AG10803 (cell line): ENCODE measurements around the gene GALNT9.

Experiments
- DNase-seq: peaks from one replicate; pipeline ENCODE4 v3.0.0; 2010; ENCODE audit warnings: low read depth
- H3K4me3 ChIP-seq: 2 replicates; pipeline ENCODE4 v1.5.1; 2011; ENCODE audit warnings: mild to moderate bottlenecking, low read length, control low read depth
- CTCF ChIP-seq: conservative IDR thresholded peaks from 2 replicates; pipeline ENCODE4 v1.5.1; 2011; ENCODE audit warnings: mild to moderate bottlenecking, low read length, control low read depth, inconsistent platforms

The GALNT9 gene

DNA sequence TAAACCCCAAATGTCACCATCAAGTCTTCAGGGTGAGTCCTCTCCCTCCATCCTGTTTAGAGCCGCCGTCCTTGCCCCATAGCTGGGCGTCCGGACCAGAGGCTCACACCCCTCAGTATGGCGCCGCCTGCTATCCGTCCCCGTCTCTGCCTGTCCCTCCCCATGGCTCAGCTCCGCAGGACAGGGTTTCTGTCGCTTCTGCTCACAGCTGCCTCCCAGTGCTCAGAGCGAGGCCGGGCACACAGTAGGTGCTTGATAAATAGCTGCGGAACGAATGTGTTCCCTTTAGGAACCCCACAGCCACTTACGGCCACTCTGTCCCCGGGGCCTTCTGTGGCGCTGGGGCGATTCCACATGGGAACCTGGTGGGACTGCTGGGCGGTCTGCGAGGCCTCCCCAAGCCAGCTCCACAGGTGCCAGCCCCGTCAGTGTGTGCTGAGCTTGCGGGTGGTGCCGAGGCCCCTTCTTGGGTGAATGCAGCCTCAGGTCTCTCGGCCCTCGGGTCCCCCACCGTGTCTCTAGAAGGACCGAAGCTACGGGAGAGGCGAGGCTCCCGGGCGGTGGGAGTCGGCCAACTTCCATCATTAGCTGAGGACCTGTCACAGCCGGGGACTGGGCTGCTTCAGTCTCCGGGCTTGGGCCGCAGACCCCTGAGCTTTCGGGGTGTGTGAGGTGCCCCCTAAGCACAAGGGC is 122.2 kb downstream of the GALNT9 start:
- no peak overlapping the region for H3K4me3 ChIP-seq
- DNase-seq: no peak
- TF ChIP-seq CTCF: no peak

DNA sequence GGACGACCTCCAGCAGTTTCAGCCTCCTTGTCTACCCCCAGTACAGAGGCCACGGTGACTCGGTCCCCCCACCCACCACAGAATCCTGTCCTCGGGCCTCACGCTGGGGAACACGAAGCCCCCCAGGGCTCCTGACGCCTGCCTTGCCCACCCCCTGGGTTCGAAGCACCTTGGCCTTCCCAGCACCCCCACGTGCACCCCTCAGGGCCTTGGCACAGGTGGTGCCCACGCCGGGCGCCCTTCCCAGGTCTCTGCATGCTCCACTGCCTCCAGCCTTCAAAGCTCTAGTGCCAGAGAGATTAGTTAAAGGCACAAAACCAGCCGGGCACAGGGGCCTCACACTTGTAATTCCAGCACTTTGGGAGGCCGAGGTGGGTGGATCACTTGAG is 123.3 kb downstream of the GALNT9 start:
- DNase-seq: no peak
- no peak for TF ChIP-seq CTCF
- no peak overlapping the region for H3K4me3 ChIP-seq

- DNase-seq: no peak
- TF ChIP-seq CTCF: no peak
Observed at GRCh38 chr12:132205271-132206045, 123.9 kb downstream of the GALNT9 start.

DNA sequence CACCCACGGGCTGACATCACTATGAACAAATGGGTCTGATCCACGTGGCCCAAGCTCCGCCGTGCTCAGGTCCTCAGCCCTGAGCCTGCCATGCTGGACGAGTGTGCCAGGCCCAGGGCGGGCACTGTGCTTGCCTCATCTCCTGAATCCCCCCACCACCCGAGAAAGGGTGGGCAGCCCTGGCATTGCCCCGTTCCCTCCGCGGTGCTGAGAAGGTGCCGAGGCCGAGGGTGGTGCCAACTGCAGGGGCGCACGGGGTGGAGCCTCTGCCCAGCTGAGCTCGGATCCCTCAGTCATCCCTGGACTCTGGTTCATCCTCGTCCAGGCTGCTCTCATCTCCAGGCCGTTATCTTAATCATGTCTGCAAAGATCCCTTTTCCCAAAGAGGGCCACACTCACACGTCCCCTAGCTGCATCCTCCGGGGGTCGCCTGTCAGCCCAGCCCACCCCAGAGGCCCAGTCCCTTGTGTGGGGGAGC is 124.6 kb downstream of the GALNT9 start:
- DNase-seq: no peak
- no peak overlapping the region for H3K4me3 ChIP-seq

More at GRCh38 chr12:132205271-132206045, 123.9 kb downstream of the GALNT9 start:
- H3K4me3 ChIP-seq: no peak overlapping the region

GRCh38 chr12:132204063-132204792 is 125.2 kb downstream of the GALNT9 start:
- H3K4me3 ChIP-seq: no peak overlapping the region
- no peak for TF ChIP-seq CTCF
- peak; percentile 13 for DNase-seq

More for the DNA sequence above, 124.6 kb downstream of the GALNT9 start:
- no peak for TF ChIP-seq CTCF

GRCh38 chr12:132202929-132203721 is 126.3 kb downstream of the GALNT9 start:
- DNase-seq: no peak
- TF ChIP-seq CTCF: no peak
- H3K4me3 ChIP-seq: no peak overlapping the region
